ENCODE measurements around the gene ZNF217. TPM values are rescaled to one million over a fixed set of nuclear protein-coding genes. Genes with fewer than 3 reads are reported as not detected.
"Not testable (repeated sequence)": the region's sequence is repeated elsewhere in the genome, so short reads cannot be mapped to it uniquely, and the experiment has no call there.

Gene ZNF217
- total RNA-seq (2021; ENCODE audit: unreplicated experiment) (33.8 TPM), Bru-seq, nascent RNA (percentile 97 among the genes with signal in this experiment), BruChase-seq, experiment 1, labeled RNA remaining after a 6-hour chase (percentile 83 among the genes with signal in this experiment), BruChase-seq, experiment 2, labeled RNA remaining after a 2-hour chase (percentile 95 among the genes with signal in this experiment)
- polyA plus RNA-seq (2012), result 14.3 and 15.7 TPM in 2 replicates
- long read RNA-seq, full-length matches to known transcripts, result 1 of 10 reads
- long read RNA-seq, partial matches to known transcripts, result 4 of 10 reads
- long read RNA-seq, other reads (novel, unspliced or antisense), result 5 of 10 reads

GRCh38 chr20:53593466-53594007, at the start of gene ZNF217:
Gene ZNF217, minus strand, starts transcription at chr20:53593839. Its CDS starts 11,013 bp downstream, at chr20:53582826.
- BruUV-seq (replicated peaks); H3K9me2 ChIP-seq (ENCODE audit: insufficient read depth); RAD21 ChIA-PET (ENCODE audit: low non-redundant PET in 1 of 2, low total read pairs in 2 of 2, uncharacterized antibody in 2 of 2, unreplicated experiment in 2 of 2); H3K36me3 ChIP-seq (ENCODE audit: control insufficient read depth in 1 of 2, insufficient read depth in 2 of 2, low read length in 2 of 2); DNase-seq (ENCODE audit: low read depth, low spot score); H3K27me3 ChIP-seq (ENCODE audit: insufficient read depth, low read length); H3K9me3 ChIP-seq (ENCODE audit: control insufficient read depth in 1 of 2, insufficient read depth in 1 of 2, low read depth in 1 of 2, low read length in 2 of 2); H4K20me1 ChIP-seq (ENCODE audit: insufficient read depth): not testable (repeated sequence)
- peak; percentile 54; the same call in 1 of the 2 replicates for TF ChIP-seq SIN3A (IDR thresholded peaks at IDR 0.05; ENCODE audit: low read depth)
- 0 out of 2 replicates have a peak, but pooled peaks have one; percentile 16 for TF ChIP-seq CBX3 (IDR thresholded peaks at IDR 0.05; ENCODE audit: low read depth)
- peak; percentile 34; the same call in 1 of the 2 replicates for TF ChIP-seq POLR2AphosphoS5 (IDR thresholded peaks at IDR 0.05; ENCODE audit: low read depth, low read length)
- intact Hi-C loops (cut with micrococcal nuclease), result loop anchor here (1.0 to 5.0 kb wide), 3 partner anchors 28 to 274 kb away; no protein-coding TSS in a partner anchor
- ATAC-seq, result peak; percentile 70
- H3K79me2 ChIP-seq (ENCODE audit: insufficient read depth, low read length), result peaks cover 49% of the 10 kb centered on the region
- H3K27ac ChIP-seq (ENCODE audit: low read depth, low read length), result peak within 1 kb of the TSS; percentile 79
- H3K4me2 ChIP-seq (ENCODE audit: low read length), result peak within 1 kb of the TSS; percentile 81
- H3K9ac ChIP-seq (ENCODE audit: low read length), result peak within 1 kb of the TSS; percentile 90
- peaks cover 19 to 26% of the 10 kb centered on the region in 2 experiments for H3K4me1 ChIP-seq (ENCODE audit: control insufficient read depth in 1 of 2, insufficient read depth in 2 of 2, low read length in 2 of 2)
- ChIA-PET POLR2A (interaction anchor here (0.6 to 4.0 kb wide), 3 partner anchors 18 to 36 kb away, joined by 5 to 23 read pairs (median 18); no protein-coding TSS in a partner anchor), CTCF (interaction anchor here (1.0 to 1.8 kb wide), 2 partner anchors 322 to 346 kb away, joined by 3 to 4 read pairs; no protein-coding TSS in a partner anchor)
- peak within 1 kb of the TSS; percentile 64 to 74 for H3K4me3 ChIP-seq (replicated peaks in 1 of 2; ENCODE audit: low read depth in 1 of 2, low read length in 2 of 2)
- peak within 1 kb of the TSS; percentile 7 for H2AFZ ChIP-seq (ENCODE audit: low read depth, low read length, poor library complexity, severe bottlenecking)

- no peaks in the 10 kb centered on the region for H3K27me3 ChIP-seq (ENCODE audit: insufficient read depth, low read length)
- H3K4me3 ChIP-seq (replicated peaks in 1 of 2; ENCODE audit: low read depth in 1 of 2, low read length in 2 of 2), result peak overlapping the region in 1 of 2 experiments; percentile 35; a peak in 2 of 4 replicates
- H3K9me3 ChIP-seq (ENCODE audit: control insufficient read depth in 1 of 2, insufficient read depth in 1 of 2, low read depth in 1 of 2, low read length in 2 of 2), result no peaks in the 10 kb centered on the region
- peak; percentile 57 for DNase-seq (ENCODE audit: low read depth, low spot score)
- CTCF ChIA-PET, result interaction anchor here (0.8 kb wide), 2 partner anchors 9 to 10 kb away, joined by 3 read pairs; no protein-coding TSS in a partner anchor
- ATAC-seq, result peak; percentile 73
- peak overlapping the region; percentile 90 for H3K27ac ChIP-seq (ENCODE audit: low read depth, low read length)
- H3K9me2 ChIP-seq (ENCODE audit: insufficient read depth), result no peaks in the 10 kb centered on the region
- peak overlapping the region; percentile 74 for H3K4me2 ChIP-seq (ENCODE audit: low read length)
- no peaks in the 10 kb centered on the region for H3K79me2 ChIP-seq (ENCODE audit: insufficient read depth, low read length)
- peak overlapping the region; percentile 91 for H2AFZ ChIP-seq (ENCODE audit: low read depth, low read length, poor library complexity, severe bottlenecking)
- POLR2A ChIA-PET, result interaction anchor here (0.8 to 2.4 kb wide), 5 partner anchors 8 to 33 kb away, joined by 3 to 20 read pairs (median 4); no protein-coding TSS in a partner anchor
- peak overlapping the region; percentile 51 for H3K9ac ChIP-seq (ENCODE audit: low read length)
- intact Hi-C loops (cut with micrococcal nuclease), result loop anchor here (1.0 to 5.0 kb wide), 2 partner anchors 49 to 94 kb away; no protein-coding TSS in a partner anchor
- no peaks in the 10 kb centered on the region for H3K36me3 ChIP-seq (ENCODE audit: control insufficient read depth in 1 of 2, insufficient read depth in 2 of 2, low read length in 2 of 2)
- BruUV-seq (replicated peaks), result TSS peak; percentile 84
- RAD21 ChIA-PET (ENCODE audit: low non-redundant PET in 1 of 2, low total read pairs in 2 of 2, uncharacterized antibody in 2 of 2, unreplicated experiment in 2 of 2), result no interaction called here
- peaks cover 19 to 23% of the 10 kb centered on the region in 2 experiments for H3K4me1 ChIP-seq (ENCODE audit: control insufficient read depth in 1 of 2, insufficient read depth in 2 of 2, low read length in 2 of 2)
- H4K20me1 ChIP-seq (ENCODE audit: insufficient read depth), result no peaks in the 10 kb centered on the region
- TF ChIP-seq YY1 (IDR thresholded peaks at IDR 0.05; ENCODE audit: extremely low read depth, insufficient replicate concordance, low read depth, low read length) (no peak), POLR2AphosphoS5 (IDR thresholded peaks at IDR 0.05; ENCODE audit: low read depth, low read length) (0 out of 2 replicates have a peak, but pooled peaks have one; percentile 21), REST (IDR thresholded peaks at IDR 0.05; ENCODE audit: low read depth) (no peak), CBX3 (IDR thresholded peaks at IDR 0.05; ENCODE audit: low read depth) (peak; percentile 56; the same call in 1 of the 2 replicates), RAD21 (IDR thresholded peaks at IDR 0.05; ENCODE audit: low read depth) (no peak; the same call in 1 of the 2 replicates), FOSL1 (IDR thresholded peaks at IDR 0.05; ENCODE audit: low read depth) (peak; percentile 53), POLR2A (IDR thresholded peaks at IDR 0.05; ENCODE audit: borderline replicate concordance, extremely low read depth, insufficient read depth, insufficient read length) (no peak), MAX (IDR thresholded peaks at IDR 0.05) (peak; percentile 49; the same call in 1 of the 2 replicates), EGR1 (IDR thresholded peaks at IDR 0.05; ENCODE audit: low read depth) (0 out of 2 replicates have a peak, but pooled peaks have one; percentile 15), JUND (IDR thresholded peaks at IDR 0.05) (peak; percentile 56; the same call in 1 of the 2 replicates), EZH2phosphoT487 (IDR thresholded peaks at IDR 0.05; ENCODE audit: borderline replicate concordance) (no peak)
Measured at GRCh38 chr20:53643031-53643832, 49.6 kb upstream of the ZNF217 start.
